ENCODE data around the gene DPP4. TPM values are rescaled to one million over a fixed set of nuclear protein-coding genes. Genes with fewer than 3 reads are reported as not detected.

DPP4 gene
- total and polyA plus RNA-seq, 2 of the 4 experiments (the other 2 are of a cell fraction) = 13.2 to 19.0 TPM

GRCh38 chr2:162006337-162006736 lies 67.7 kb downstream of the DPP4 start:
- Histone ChIP-seq H3K9me1 (ENCODE audit: insufficient read depth, low read length) (peaks cover 3% of the 10 kb centered on the region; the same call in 1 of the 2 replicates), H3K4me1 (ENCODE audit: control insufficient read depth, insufficient read depth, low read length) (peaks cover 2% of the 10 kb centered on the region; the same call in 1 of the 2 replicates), H2BK20ac (ENCODE audit: low read depth, low read length) (no peak overlapping the region), H3K9ac (ENCODE audit: low read depth, low read length) (no peak overlapping the region), H3K14ac (replicated peaks; ENCODE audit: low read depth, low read length) (no peak overlapping the region), H3K27ac (ENCODE audit: insufficient read depth, low read length) (no peak overlapping the region), H2AK5ac (ENCODE audit: low read depth, low read length) (no peak overlapping the region), H3K36me3 (ENCODE audit: control insufficient read depth, insufficient read depth, low read length) (peaks cover 6% of the 10 kb centered on the region), H2BK15ac (ENCODE audit: low read depth, low read length) (no peak overlapping the region), H4K20me1 (ENCODE audit: insufficient read depth, low read length) (no peaks in the 10 kb centered on the region), H3K18ac (ENCODE audit: low read depth, low read length) (no peak overlapping the region), H4K91ac (ENCODE audit: insufficient read depth, low read depth, low read length) (no peak overlapping the region), H3K27me3 (ENCODE audit: control insufficient read depth, insufficient read depth, low read length) (no peaks in the 10 kb centered on the region), H3K4me2 (ENCODE audit: low read depth, low read length) (no peak overlapping the region), H2BK5ac (ENCODE audit: low read depth, low read length, poor library complexity, severe bottlenecking) (no peak overlapping the region), H3K4ac (ENCODE audit: low read depth, low read length) (no peak overlapping the region), H3K23ac (ENCODE audit: low read depth, low read length) (no peak overlapping the region), H4K8ac (ENCODE audit: low read depth in 2 of 2, low read length in 2 of 2) (no peak overlapping the region), H3K4me3 (ENCODE audit: insufficient read depth, low read depth, low read length) (no peak overlapping the region), H2AK9ac (replicated peaks; ENCODE audit: low read depth, low read length, poor library complexity) (no peak overlapping the region), H4K5ac (ENCODE audit: low read depth, low read length) (no peak overlapping the region), H2BK120ac (ENCODE audit: low read depth, low read length) (no peak overlapping the region), H3K56ac (ENCODE audit: extremely low read depth, insufficient read depth, low read length) (no peak overlapping the region), H3K9me3 (ENCODE audit: control insufficient read depth, insufficient read depth, low read length) (no peaks in the 10 kb centered on the region), H2AFZ (replicated peaks; ENCODE audit: low read length, poor library complexity) (no peak overlapping the region), H3K79me1 (ENCODE audit: low read depth in 1 of 2, low read length in 2 of 2) (no peaks in the 10 kb centered on the region)
- DNase-seq = no peak
- intact Hi-C loops (cut with micrococcal nuclease) = loop anchor here (2.0 to 5.0 kb wide), 2 partner anchors 118 to 296 kb away; no protein-coding TSS in a partner anchor
- POLR2A ChIA-PET (ENCODE audit: unreplicated experiment) = no interaction called here
- dilution Hi-C loops (cut with HindIII; ENCODE audit: low sequenced_read_pairs, unreplicated experiment) = no loop called here
- CTCF ChIA-PET = interaction anchor here (1.2 kb wide), 1 partner anchor 20 kb away, joined by 3 read pairs; no protein-coding TSS in a partner anchor
- no peak for ATAC-seq (ENCODE audit: low read depth)
- no TSS peak for BruUV-seq (replicated peaks)
- TF ChIP-seq NFE2L2 (IDR thresholded peaks at IDR 0.05; ENCODE audit: low read depth, low read length) = no peak
- no peak for TF ChIP-seq ELK1 (IDR thresholded peaks at IDR 0.05; ENCODE audit: borderline replicate concordance, low read depth, low read length)
- no peak for TF ChIP-seq USF2 (IDR thresholded peaks at IDR 0.05; ENCODE audit: low read depth, low read length)
- no peak for TF ChIP-seq BHLHE40 (IDR thresholded peaks at IDR 0.05; ENCODE audit: low read depth, low read length)
- no peak for TF ChIP-seq CEBPB (IDR thresholded peaks at IDR 0.05; ENCODE audit: low read depth, low read length)
- no peak for TF ChIP-seq MXI1 (IDR thresholded peaks at IDR 0.05; ENCODE audit: borderline replicate concordance, low read depth, low read length)
- no peak for TF ChIP-seq RAD21 (IDR thresholded peaks at IDR 0.05; ENCODE audit: low read length)
- TF ChIP-seq RFX5 (IDR thresholded peaks at IDR 0.05; ENCODE audit: low read depth, low read length) = no peak
- TF ChIP-seq CHD1 (IDR thresholded peaks at IDR 0.05; ENCODE audit: low read depth, low read length) = no peak
- no peak for TF ChIP-seq RCOR1 (IDR thresholded peaks at IDR 0.05; ENCODE audit: insufficient replicate concordance, low read length)
- no peak for TF ChIP-seq SMC3 (IDR thresholded peaks at IDR 0.05; ENCODE audit: low read depth, low read length)
- TF ChIP-seq POLR2A (IDR thresholded peaks at IDR 0.05; ENCODE audit: low read depth, low read length) = no peak
- no peak for TF ChIP-seq FOS (IDR thresholded peaks at IDR 0.05; ENCODE audit: low read depth, low read length)
- no peak for TF ChIP-seq MAZ (IDR thresholded peaks at IDR 0.05; ENCODE audit: borderline replicate concordance, low read depth, low read length)
- TF ChIP-seq MAFK (IDR thresholded peaks at IDR 0.05; ENCODE audit: low read depth, low read length) = no peak
- in situ Hi-C loops (cut with MboI; ENCODE audit: low sequenced_read_pairs) = loop anchor here (10.0 kb wide), 1 partner anchor 118 kb away; no protein-coding TSS in a partner anchor
